Liver (tissue), 9 donors: ENCODE data around the gene TAS2R41. TPM values are rescaled to one million over a fixed set of nuclear protein-coding genes. Genes with fewer than 3 reads are reported as not detected.

Experiments used
- DNase-seq: peaks from one replicate; pipeline ENCODE4 v3.0.0-alpha.2; 2017; ENCODE audit warnings: low spot score
- H3K27ac ChIP-seq, 2 donors: one replicate each; pipeline ENCODE4 v1.7.0; 2013; ENCODE audit warnings: inconsistent platforms in 2 of 2, low read length in 2 of 2, control low read depth in 1 of 2, low read depth in 1 of 2, mild to moderate bottlenecking in 1 of 2
- H3K27me3 ChIP-seq, 4 donors: one replicate each; pipeline versions ENCODE4 v1.6.1 to v1.7.0; 2013; ENCODE audit warnings: low read length in 3 of 4, inconsistent platforms in 1 of 4, mild to moderate bottlenecking in 1 of 4, moderate library complexity in 1 of 4; ENCODE audit not compliant: control insufficient read depth in 4 of 4, insufficient read depth in 4 of 4
- H3K36me3 ChIP-seq, 4 donors: one replicate each; pipeline versions ENCODE4 v1.6.1 to v1.7.0; 2013; ENCODE audit warnings: low read length in 3 of 4, mild to moderate bottlenecking in 3 of 4, low read depth in 1 of 4, moderate library complexity in 1 of 4; ENCODE audit not compliant: control insufficient read depth in 4 of 4, insufficient read depth in 3 of 4
- H3K4me1 ChIP-seq, 4 donors: one replicate each; pipeline versions ENCODE4 v1.6.1 to v1.7.0; 2013; ENCODE audit warnings: low read length in 3 of 4, mild to moderate bottlenecking in 3 of 4, moderate library complexity in 1 of 4; ENCODE audit not compliant: control insufficient read depth in 4 of 4, insufficient read depth in 4 of 4
- H3K4me3 ChIP-seq, 3 donors: one replicate each; pipeline versions ENCODE4 v1.6.1 to v1.7.0; 2013; ENCODE audit warnings: low read length in 3 of 3, control low read depth in 1 of 3, low read depth in 1 of 3, mild to moderate bottlenecking in 1 of 3
- H3K9ac ChIP-seq, 2 donors: one replicate each; pipeline ENCODE4 v1.7.0; 2013; ENCODE audit warnings: low read length in 2 of 2, mild to moderate bottlenecking in 2 of 2, moderate library complexity in 2 of 2, control low read depth in 1 of 2, low read depth in 1 of 2
- H3K9me3 ChIP-seq, 4 donors: one replicate each; pipeline versions ENCODE4 v1.6.1 to v1.7.0; 2013; ENCODE audit warnings: low read length in 3 of 4; ENCODE audit not compliant: control insufficient read depth in 4 of 4
- EGR1 ChIP-seq, 2 donors: IDR thresholded peaks; 2 replicates each; pipeline ENCODE4 v1.6.1; 2016 to 2018; ENCODE audit warnings: antibody characterized with exemption in 2 of 2, low read depth in 2 of 2
- FOXA1 ChIP-seq: IDR thresholded peaks from 2 replicates; pipeline ENCODE4 v1.6.1; 2016; ENCODE audit warnings: antibody characterized with exemption
- GABPA ChIP-seq, 2 donors: IDR thresholded peaks in 1 of 2; conservative IDR thresholded peaks in 1 of 2; 2 replicates each; pipeline ENCODE4 v1.6.1; 2016; ENCODE audit warnings: antibody characterized with exemption in 2 of 2, mild to moderate bottlenecking in 1 of 2, moderate library complexity in 1 of 2
- HNF4A ChIP-seq, 2 donors: conservative IDR thresholded peaks; 2 replicates each; pipeline ENCODE4 v1.6.1; 2016; ENCODE audit warnings: antibody characterized with exemption in 2 of 2, mild to moderate bottlenecking in 2 of 2
- HNF4G ChIP-seq: IDR thresholded peaks from 2 replicates; pipeline ENCODE4 v1.6.1; 2016; ENCODE audit warnings: antibody characterized with exemption
- JUND ChIP-seq, 2 donors: IDR thresholded peaks; 2 replicates each; pipeline ENCODE4 v1.6.1; 2016; ENCODE audit warnings: antibody characterized with exemption in 2 of 2
- NR2F2 ChIP-seq: IDR thresholded peaks from 2 replicates; pipeline ENCODE4 v1.6.1; 2016; ENCODE audit warnings: antibody characterized with exemption
- RAD21 ChIP-seq, 2 donors: IDR thresholded peaks; 2 replicates each; pipeline ENCODE4 v1.6.1; 2016; ENCODE audit warnings: antibody characterized with exemption in 2 of 2, mild to moderate bottlenecking in 2 of 2
- REST ChIP-seq: IDR thresholded peaks from 2 replicates; pipeline ENCODE4 v1.6.1; 2016; ENCODE audit warnings: antibody characterized with exemption, mild to moderate bottlenecking
- SP1 ChIP-seq: IDR thresholded peaks from 2 replicates; pipeline ENCODE4 v1.6.1; 2018; ENCODE audit warnings: antibody characterized with exemption, mild to moderate bottlenecking
- TAF1 ChIP-seq: conservative IDR thresholded peaks from 2 replicates; pipeline ENCODE4 v1.6.1; 2016; ENCODE audit warnings: antibody characterized with exemption, mild to moderate bottlenecking
- YY1 ChIP-seq: IDR thresholded peaks from 2 replicates; pipeline ENCODE4 v1.6.1; 2016; ENCODE audit warnings: antibody characterized with exemption, mild to moderate bottlenecking
- WGBS: extraction: QIAGEN DNeasy Blood & Tissue Kit; methylation state at CpG from one replicate; pipeline ENCODE4 v1.1.7; 2013; 5-methylcytosine and 5-hydroxymethylcytosine counted together
- polyA plus RNA-seq, 2 donors: library from polyadenylated mRNA; stranded (reverse) in 1 of 2; unstranded in 1 of 2; fragments of 200-250 nt in 1 of 2; fragments of >200 nt in 1 of 2; fragmentation: Nextera tagmentation in 1 of 2; extraction: Ambion mirVana in 1 of 2; gene quantifications; one replicate each; pipeline versions ENCODE4 v1.2.1 to v1.2.3, GENCODE V29; 2013 to 2015
- total RNA-seq, 2 donors: library from RNA; depleted of rRNA; stranded (reverse); fragments of >200 nt; gene quantifications; one replicate each; pipeline ENCODE4 v1.2.3, GENCODE V29; 2014
- TF ChIP-seq, protein P1 (sequence below): IDR thresholded peaks from 2 replicates; pipeline ENCODE4 v1.6.1; 2016; ENCODE audit warnings: antibody characterized with exemption
- TF ChIP-seq, protein P2 (sequence below): IDR thresholded peaks from 2 replicates; pipeline ENCODE4 v1.6.1; 2016; ENCODE audit warnings: antibody characterized with exemption
- TF ChIP-seq, protein P3 (sequence below): fragments of 150-350 bp; IDR thresholded peaks from 2 replicates; pipeline ENCODE4 v1.5.1; 2017; ENCODE audit warnings: improper control_type of control experiment, low read depth, low read length; ENCODE audit not compliant: missing input control
- donor health status: healthy.
- donor health status: healthy.
- donor health status: healthy.
- donor health status: healthy.
- donor health status: healthy.

The TAS2R41 gene
- total and polyA plus RNA-seq, 4 donors = 0.25 TPM; not detected in 3

GRCh38 chr7:143503261-143503660 is 25.6 kb downstream of the TAS2R41 start:
- 81% methylated on average over 2 of the region's 2 CpGs for WGBS
- Histone ChIP-seq H3K4me3 (no peak overlapping the region), H3K4me1 (no peaks in the 10 kb centered on the region), H3K27ac (no peak overlapping the region), H3K36me3 (no peaks in the 10 kb centered on the region), H3K9me3 (no peaks in the 10 kb centered on the region), H3K9ac (no peak overlapping the region), H3K27me3 (no peaks in the 10 kb centered on the region)
- TF ChIP-seq JUND (IDR thresholded peaks at IDR 0.05) (no peak), FOXA1 (no peak), EGR1 (IDR thresholded peaks at IDR 0.05; ENCODE audit: low read depth in 2 of 2) (no peak), RAD21 (IDR thresholded peaks at IDR 0.05) (no peak), GABPA (IDR thresholded peaks at IDR 0.05 in 1 of 2, conservative IDR thresholded peaks at IDR 0.05 in 1 of 2) (no peak), HNF4A (conservative IDR thresholded peaks at IDR 0.05) (no peak), HNF4G (no peak), NR2F2 (no peak), SP1 (no peak), REST (no peak)
- TF ChIP-seq, protein P1, sequence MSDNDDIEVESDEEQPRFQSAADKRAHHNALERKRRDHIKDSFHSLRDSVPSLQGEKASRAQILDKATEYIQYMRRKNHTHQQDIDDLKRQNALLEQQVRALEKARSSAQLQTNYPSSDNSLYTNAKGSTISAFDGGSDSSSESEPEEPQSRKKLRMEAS = no peak
- TF ChIP-seq, protein P2, sequence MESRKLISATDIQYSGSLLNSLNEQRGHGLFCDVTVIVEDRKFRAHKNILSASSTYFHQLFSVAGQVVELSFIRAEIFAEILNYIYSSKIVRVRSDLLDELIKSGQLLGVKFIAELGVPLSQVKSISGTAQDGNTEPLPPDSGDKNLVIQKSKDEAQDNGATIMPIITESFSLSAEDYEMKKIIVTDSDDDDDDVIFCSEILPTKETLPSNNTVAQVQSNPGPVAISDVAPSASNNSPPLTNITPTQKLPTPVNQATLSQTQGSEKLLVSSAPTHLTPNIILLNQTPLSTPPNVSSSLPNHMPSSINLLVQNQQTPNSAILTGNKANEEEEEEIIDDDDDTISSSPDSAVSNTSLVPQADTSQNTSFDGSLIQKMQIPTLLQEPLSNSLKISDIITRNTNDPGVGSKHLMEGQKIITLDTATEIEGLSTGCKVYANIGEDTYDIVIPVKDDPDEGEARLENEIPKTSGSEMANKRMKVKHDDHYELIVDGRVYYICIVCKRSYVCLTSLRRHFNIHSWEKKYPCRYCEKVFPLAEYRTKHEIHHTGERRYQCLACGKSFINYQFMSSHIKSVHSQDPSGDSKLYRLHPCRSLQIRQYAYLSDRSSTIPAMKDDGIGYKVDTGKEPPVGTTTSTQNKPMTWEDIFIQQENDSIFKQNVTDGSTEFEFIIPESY = no peak
- no peak for DNase-seq

DNA sequence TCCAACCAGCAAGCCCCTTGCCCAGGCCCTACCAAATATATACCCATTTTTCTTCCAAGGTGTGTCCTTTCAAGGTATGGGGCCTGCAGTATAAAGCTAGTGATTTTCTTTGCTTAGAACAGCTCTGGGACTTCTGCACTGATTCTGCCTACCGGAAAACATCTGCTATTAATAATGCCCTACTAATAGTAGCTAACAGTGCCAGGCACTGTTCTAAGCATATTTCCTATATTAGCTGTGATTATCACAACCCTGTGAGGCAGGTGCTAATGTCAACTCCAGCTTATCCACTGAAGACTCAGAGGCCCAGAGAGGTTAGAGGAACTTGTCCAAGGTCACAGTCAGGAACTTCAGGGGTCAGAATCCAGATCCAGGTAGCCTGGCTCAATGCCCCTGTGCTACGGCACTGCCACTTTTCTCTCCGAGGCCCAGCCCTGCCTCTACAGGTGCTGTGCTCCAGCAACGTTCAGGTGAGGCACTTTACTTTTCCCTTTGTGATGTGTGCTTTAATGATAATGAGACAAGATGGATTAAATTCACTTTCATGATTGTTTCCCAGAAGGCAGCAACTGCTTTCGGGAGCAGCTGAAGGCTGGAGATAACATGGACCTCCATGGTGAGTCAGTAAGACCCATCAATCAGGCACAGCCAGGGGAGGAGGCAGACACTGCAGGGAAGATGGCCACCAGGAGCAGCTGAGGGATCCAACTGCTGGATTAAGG is 26.7 kb downstream of the TAS2R41 start:
- TF ChIP-seq TAF1 (no peak), EGR1 (IDR thresholded peaks at IDR 0.05; ENCODE audit: low read depth in 2 of 2) (no peak), GABPA (IDR thresholded peaks at IDR 0.05 in 1 of 2, conservative IDR thresholded peaks at IDR 0.05 in 1 of 2) (no peak), NR2F2 (no peak), REST (no peak), YY1 (no peak), FOXA1 (no peak), JUND (IDR thresholded peaks at IDR 0.05) (no peak), RAD21 (IDR thresholded peaks at IDR 0.05) (no peak)
- TF ChIP-seq, protein P3, sequence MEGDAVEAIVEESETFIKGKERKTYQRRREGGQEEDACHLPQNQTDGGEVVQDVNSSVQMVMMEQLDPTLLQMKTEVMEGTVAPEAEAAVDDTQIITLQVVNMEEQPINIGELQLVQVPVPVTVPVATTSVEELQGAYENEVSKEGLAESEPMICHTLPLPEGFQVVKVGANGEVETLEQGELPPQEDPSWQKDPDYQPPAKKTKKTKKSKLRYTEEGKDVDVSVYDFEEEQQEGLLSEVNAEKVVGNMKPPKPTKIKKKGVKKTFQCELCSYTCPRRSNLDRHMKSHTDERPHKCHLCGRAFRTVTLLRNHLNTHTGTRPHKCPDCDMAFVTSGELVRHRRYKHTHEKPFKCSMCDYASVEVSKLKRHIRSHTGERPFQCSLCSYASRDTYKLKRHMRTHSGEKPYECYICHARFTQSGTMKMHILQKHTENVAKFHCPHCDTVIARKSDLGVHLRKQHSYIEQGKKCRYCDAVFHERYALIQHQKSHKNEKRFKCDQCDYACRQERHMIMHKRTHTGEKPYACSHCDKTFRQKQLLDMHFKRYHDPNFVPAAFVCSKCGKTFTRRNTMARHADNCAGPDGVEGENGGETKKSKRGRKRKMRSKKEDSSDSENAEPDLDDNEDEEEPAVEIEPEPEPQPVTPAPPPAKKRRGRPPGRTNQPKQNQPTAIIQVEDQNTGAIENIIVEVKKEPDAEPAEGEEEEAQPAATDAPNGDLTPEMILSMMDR = no peak
- Histone ChIP-seq H3K36me3 (no peaks in the 10 kb centered on the region), H3K27ac (no peak overlapping the region), H3K9ac (no peak overlapping the region), H3K4me1 (no peaks in the 10 kb centered on the region), H3K27me3 (no peaks in the 10 kb centered on the region), H3K4me3 (no peak overlapping the region), H3K9me3 (no peaks in the 10 kb centered on the region)
- DNase-seq = no peak
- WGBS = 83% methylated on average over 5 of the region's 5 CpGs
